K562 treated with DMSO at 1 percent for 24 hours (cell line): ENCODE results near the gene SLC35E2B. TPM values are rescaled to one million over a fixed set of nuclear protein-coding genes. Genes with fewer than 3 reads are reported as not detected.

Experiments used
- total RNA-seq: library from RNA; unstranded; fragments of 300-600 nt; gene quantifications from 2 replicates; pipeline ENCODE4 v1.2.3, GENCODE V29; 2022; ENCODE audit warnings: low read depth; ENCODE audit not compliant: insufficient read depth

The SLC35E2B gene
- total RNA-seq = 66.2 and 69.4 TPM in 2 replicates

GRCh38 chr1:1692714-1693647 is at the start of gene SLC35E2B:
Gene SLC35E2B, minus strand, starts transcription at chr1:1692795. Its CDS starts 16,096 bp downstream, at chr1:1676699.

GRCh38 chr1:1724035-1724864 is 31.7 kb upstream of the SLC35E2B start, which contains the start of gene CDK11A:
Gene CDK11A, minus strand, starts transcription at chr1:1724357. Its CDS starts 1,539 bp downstream, at chr1:1722818.

GRCh38 chr1:1658583-1659549 is 33.7 kb downstream of the SLC35E2B start, which contains the start of gene CDK11B:
Gene CDK11B, minus strand, starts transcription at chr1:1659004. Its CDS starts 1,519 bp downstream, at chr1:1657485.

GRCh38 chr1:1631782-1632420 is 60.7 kb downstream of the SLC35E2B start, which contains the start of gene MMP23B:
Gene MMP23B, plus strand, starts transcription at chr1:1632173. Its CDS starts 46 bp downstream, at chr1:1632219.

GRCh38 chr1:1615256-1616044 is 77.1 kb downstream of the SLC35E2B start, which contains the start of gene MIB2:
Gene MIB2, plus strand, starts transcription at chr1:1615500. Its CDS starts 7,953 bp downstream, at chr1:1623453.

Other genes with a start within 250 kb of the SLC35E2B start
- 0.24 TPM in 1 of 2 replicates, not detected in the other for gene ATAD3C, start 243.1 kb downstream of the SLC35E2B start, total RNA-seq
- gene ATAD3B, start 221.0 kb downstream of the SLC35E2B start, total RNA-seq = 24.3 and 26.9 TPM in 2 replicates
- gene ATAD3A, start 180.6 kb downstream of the SLC35E2B start, total RNA-seq = 93.9 and 102 TPM in 2 replicates
- 2.1 and 3.4 TPM in 2 replicates for gene TMEM240, start 152.2 kb downstream of the SLC35E2B start, total RNA-seq
- 207 and 208 TPM in 2 replicates for gene SSU72, start 117.9 kb downstream of the SLC35E2B start, total RNA-seq
- 7.3 and 8.3 TPM in 2 replicates for gene FNDC10, start 92.7 kb downstream of the SLC35E2B start, total RNA-seq
- gene MIB2, start 77.3 kb downstream of the SLC35E2B start, total RNA-seq = 79.7 and 89.3 TPM in 2 replicates
- 0.78 and 2.0 TPM in 2 replicates for gene MMP23B, start 60.6 kb downstream of the SLC35E2B start, total RNA-seq
- 45.9 and 49.0 TPM in 2 replicates for gene CDK11B, start 33.8 kb downstream of the SLC35E2B start, total RNA-seq
- gene CDK11A, start 31.6 kb upstream of the SLC35E2B start, total RNA-seq = 55.0 and 69.4 TPM in 2 replicates
- gene NADK, start 85.7 kb upstream of the SLC35E2B start, total RNA-seq = 92.6 and 99.6 TPM in 2 replicates
- 233 and 242 TPM in 2 replicates for gene GNB1, start 198.3 kb upstream of the SLC35E2B start, total RNA-seq
- gene CALML6, start 222.5 kb upstream of the SLC35E2B start, total RNA-seq = not detected in 2 replicates
- 4.1 and 4.2 TPM in 2 replicates for gene TMEM52, start 226.5 kb upstream of the SLC35E2B start, total RNA-seq